MG63 (cell line): ENCODE measurements around the gene SYCP2. TPM values are rescaled to one million over a fixed set of nuclear protein-coding genes. Genes with fewer than 3 reads are reported as not detected.

Experiments used
- DNase-seq: peaks from one replicate; pipeline ENCODE4 v3.0.0-alpha.2; 2020
- H3K27me3 ChIP-seq: fragments of 250-450 bp; sonication (Bioruptor Pico); 2 replicates; pipeline ENCODE4 v1.5.1; 2020; ENCODE audit warnings: mild to moderate bottlenecking, moderate library complexity
- H3K36me3 ChIP-seq: fragments of 250-450 bp; sonication (Bioruptor Pico); 2 replicates; pipeline ENCODE4 v1.5.1; 2020; ENCODE audit warnings: mild to moderate bottlenecking, moderate library complexity
- H3K4me3 ChIP-seq: fragments of 250-450 bp; sonication (Bioruptor Pico); 2 replicates; pipeline ENCODE4 v1.5.1; 2020; ENCODE audit warnings: mild to moderate bottlenecking, moderate library complexity
- H3K9me3 ChIP-seq: fragments of 250-450 bp; sonication (Bioruptor Pico); 2 replicates; pipeline ENCODE4 v1.5.1; 2020; ENCODE audit warnings: mild to moderate bottlenecking, moderate library complexity
- total RNA-seq: library from RNA; depleted of rRNA; stranded (reverse); fragments of >200 nt; shearing (Covaris generic); gene quantifications from 2 replicates; pipeline ENCODE4 v1.2.3, GENCODE V29; 2014; ENCODE audit warnings: low replicate concordance

SYCP2 gene
- total RNA-seq, 1 experiment from 2014 or later = 0.16 TPM

DNA sequence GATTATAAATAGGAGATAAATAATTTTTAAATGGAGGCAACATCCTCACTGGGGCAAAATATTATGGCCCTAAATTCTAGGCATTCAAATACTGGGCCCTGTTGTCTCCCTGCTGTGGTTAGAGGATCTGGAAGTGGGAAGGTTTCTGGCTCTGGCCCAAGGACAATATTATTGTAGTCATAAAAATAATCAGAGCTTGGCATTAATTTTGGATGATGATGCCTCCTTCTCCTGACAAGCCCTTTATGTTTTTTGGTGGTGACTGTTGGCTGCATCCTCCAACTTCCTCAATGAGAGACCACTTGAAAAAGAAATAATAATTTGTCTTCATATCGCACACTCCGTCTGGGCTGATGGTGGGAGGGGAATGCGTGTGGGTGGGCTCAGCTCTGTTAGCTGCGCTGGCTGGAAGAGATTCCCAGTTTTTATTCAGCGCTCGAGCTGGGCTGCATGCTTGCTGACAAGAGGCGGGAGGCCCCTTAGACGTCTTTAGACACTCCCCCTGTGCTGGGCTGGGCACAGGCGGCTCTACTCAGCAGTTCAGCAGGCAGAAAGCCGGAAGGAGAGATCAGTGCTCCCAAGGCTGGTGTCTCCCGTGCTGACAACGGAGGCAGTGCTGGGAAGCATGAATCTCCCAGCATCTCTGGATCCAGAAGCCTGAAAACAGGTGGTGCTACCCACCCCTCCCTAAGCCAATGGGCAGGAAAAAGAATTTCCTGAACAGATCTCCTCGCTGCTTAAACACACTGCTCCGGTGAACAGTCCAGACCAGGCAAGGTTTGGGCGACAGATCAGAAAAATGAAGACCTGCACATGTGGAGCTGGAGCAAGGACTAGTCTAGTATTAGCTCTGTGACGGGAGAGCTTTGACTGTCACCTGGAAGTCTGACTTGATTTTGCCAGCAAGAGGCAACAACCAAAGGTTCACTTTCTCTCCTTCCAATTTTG lies 97.7 kb downstream of the SYCP2 start:
- Histone ChIP-seq H3K9me3 (no peaks in the 10 kb centered on the region), H3K27me3 (no peaks in the 10 kb centered on the region), H3K4me3 (peak overlapping the region; percentile 3; the same call in 1 of the 2 replicates), H3K36me3 (no peaks in the 10 kb centered on the region)
- peak; percentile 70 for DNase-seq

DNA sequence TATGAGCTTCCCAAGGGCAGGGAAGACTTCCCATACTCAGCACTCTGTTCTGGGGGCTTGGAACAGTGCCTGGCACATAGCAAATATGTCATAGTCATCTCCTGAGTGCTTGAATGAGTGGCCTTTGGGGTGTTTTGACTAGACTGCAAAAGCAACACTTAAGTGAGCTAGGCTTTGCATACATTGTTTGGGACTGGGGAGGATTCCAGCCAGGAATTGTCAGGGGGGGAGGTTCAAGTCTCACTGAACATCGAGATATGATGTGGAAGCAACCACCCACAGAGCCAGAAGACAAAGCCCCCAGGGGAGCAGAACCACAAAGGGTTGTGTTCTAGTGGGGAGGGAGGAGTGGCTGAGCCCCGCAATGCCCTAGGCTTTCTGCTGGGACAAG lies 98.4 kb downstream of the SYCP2 start:
- H3K4me3 ChIP-seq = no peak overlapping the region
- DNase-seq = peak; percentile 29
- H3K36me3 ChIP-seq = no peaks in the 10 kb centered on the region
- no peaks in the 10 kb centered on the region for H3K27me3 ChIP-seq
- no peaks in the 10 kb centered on the region for H3K9me3 ChIP-seq

DNA sequence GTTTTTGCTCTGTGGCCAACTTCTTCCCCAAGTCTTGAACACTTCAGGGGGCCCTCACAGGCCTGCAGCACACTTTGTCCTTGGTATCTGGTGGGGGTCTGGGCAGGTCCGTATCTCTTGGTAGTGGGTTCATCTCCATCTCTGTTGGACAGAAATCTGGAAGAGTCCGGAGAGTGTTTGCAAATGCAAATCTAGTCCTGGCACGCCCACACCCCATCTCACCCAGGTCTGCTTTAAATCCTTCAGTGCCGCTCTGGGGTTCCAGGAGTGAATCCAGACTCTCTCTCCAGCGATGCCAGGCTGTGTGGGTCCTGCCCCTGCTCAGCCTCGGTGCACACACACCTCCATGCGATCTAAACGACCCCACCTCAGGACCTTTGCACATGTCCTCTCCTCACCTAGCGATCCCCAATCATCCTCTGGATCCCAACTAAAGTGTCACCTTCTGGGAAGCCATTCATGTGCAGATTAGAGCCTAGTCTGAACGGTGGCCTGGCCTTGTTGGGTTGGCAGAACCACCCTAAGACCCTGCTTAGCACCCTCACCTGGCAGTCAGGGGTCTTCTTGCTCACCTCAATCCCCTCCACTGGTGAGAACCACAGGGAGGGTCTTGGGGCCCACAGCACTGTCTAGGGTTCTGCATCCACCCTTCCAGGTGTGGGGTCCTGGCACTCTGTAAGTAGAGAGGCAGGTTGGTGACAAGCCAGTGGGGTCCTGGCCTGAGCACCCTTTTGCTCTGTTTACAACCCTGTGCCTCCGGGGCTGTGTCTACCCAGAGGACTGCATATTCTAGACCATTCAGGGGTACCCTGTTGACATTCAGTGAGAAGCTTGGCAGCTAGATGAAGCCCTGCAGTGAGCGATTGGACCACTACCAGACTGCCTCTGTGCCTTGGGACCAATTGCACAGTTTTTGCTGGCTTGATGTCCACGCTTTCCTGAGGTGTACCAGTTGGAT lies 100.8 kb downstream of the SYCP2 start:
- H3K9me3 ChIP-seq = no peaks in the 10 kb centered on the region
- no peak overlapping the region for H3K4me3 ChIP-seq
- no peaks in the 10 kb centered on the region for H3K36me3 ChIP-seq
- H3K27me3 ChIP-seq = no peaks in the 10 kb centered on the region
- no peak for DNase-seq

DNA sequence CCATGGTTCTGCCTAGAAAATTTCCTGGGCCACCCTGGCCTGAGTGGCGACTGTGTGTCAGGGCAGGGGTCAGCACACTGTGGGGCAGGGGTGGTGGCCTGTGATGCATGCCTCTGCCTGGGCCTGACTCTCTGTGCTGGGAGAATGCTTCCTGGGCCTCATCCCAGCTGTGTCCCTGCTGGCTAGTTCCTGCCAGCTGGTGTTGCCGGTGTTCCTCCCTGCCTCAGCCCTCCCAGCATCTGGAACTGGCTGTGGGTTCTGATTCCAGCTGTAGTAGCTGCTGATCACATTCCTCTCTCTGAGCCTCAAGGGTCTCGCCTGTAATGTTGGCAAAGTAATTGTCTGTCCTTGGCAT lies 101.5 kb downstream of the SYCP2 start:
- no peak overlapping the region for H3K4me3 ChIP-seq
- no peak for DNase-seq
- H3K9me3 ChIP-seq = no peaks in the 10 kb centered on the region
- no peaks in the 10 kb centered on the region for H3K27me3 ChIP-seq
- H3K36me3 ChIP-seq = no peaks in the 10 kb centered on the region

DNA sequence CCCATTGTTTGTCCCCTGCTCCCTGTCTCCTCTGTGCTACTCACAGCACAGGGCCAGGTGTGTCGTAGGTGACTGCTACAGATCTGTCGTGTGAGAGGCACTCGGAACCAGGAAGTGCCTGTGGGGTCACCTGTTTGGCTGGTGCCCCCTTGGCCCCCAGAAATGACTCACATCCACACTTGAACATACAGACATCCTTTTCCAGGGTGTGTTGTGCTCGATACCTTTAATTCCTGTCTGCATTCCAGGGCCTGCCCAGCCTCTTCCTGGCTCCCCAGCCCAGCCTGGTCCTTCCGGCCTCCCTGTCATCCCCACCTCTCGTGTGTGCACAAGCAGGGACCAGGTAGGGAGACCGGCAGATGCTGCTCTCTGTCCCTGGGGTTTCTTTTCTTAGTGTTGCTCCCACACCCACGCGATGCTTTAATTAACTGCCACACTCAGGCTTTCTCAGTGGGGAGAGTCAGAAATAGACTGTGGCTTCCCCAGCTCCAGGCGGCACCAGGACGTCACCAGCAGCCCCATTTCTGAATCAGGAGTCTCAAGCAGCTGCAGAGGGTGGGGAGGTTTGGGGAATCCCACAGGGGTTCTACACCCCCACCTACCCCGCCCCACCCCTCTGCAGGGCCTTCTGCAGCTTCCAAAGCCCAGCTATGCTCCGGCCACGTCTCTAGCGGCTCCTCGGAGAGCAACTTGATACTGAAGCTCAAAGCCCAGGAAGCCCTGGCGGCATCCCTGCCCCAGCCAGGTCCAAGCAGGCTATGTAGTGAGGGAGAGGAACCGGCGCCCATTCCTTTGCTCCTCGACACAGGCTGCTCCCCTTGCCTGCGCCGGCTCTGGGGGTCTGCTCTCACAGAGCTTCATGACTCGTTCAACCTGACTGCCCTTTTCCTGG lies 102.2 kb downstream of the SYCP2 start:
- no peak for DNase-seq

DNA sequence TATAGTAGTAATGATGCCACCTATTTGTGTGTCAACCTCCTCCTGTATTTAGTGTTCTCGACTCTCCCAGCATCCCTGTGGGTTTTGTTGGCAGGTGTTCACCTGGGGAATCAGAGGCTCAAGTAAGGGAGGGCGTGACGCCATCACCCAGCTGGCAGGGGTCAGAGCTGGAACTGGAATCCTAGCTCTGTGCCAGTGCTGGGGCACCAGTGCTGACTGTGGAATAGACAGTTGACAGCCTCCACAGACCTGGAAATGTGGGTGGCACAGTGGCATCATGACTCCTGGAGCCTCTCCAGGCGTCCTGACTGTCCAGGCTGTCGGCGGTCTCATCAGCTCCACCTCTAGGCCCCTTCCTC lies 102.8 kb downstream of the SYCP2 start:
- Histone ChIP-seq H3K4me3 (no peak overlapping the region), H3K36me3 (no peaks in the 10 kb centered on the region), H3K27me3 (no peaks in the 10 kb centered on the region), H3K9me3 (no peaks in the 10 kb centered on the region)
- no peak for DNase-seq

More for the DNA sequence above, 102.2 kb downstream of the SYCP2 start:
- Histone ChIP-seq H3K27me3 (no peaks in the 10 kb centered on the region), H3K9me3 (no peaks in the 10 kb centered on the region), H3K4me3 (no peak overlapping the region), H3K36me3 (no peaks in the 10 kb centered on the region)

DNA sequence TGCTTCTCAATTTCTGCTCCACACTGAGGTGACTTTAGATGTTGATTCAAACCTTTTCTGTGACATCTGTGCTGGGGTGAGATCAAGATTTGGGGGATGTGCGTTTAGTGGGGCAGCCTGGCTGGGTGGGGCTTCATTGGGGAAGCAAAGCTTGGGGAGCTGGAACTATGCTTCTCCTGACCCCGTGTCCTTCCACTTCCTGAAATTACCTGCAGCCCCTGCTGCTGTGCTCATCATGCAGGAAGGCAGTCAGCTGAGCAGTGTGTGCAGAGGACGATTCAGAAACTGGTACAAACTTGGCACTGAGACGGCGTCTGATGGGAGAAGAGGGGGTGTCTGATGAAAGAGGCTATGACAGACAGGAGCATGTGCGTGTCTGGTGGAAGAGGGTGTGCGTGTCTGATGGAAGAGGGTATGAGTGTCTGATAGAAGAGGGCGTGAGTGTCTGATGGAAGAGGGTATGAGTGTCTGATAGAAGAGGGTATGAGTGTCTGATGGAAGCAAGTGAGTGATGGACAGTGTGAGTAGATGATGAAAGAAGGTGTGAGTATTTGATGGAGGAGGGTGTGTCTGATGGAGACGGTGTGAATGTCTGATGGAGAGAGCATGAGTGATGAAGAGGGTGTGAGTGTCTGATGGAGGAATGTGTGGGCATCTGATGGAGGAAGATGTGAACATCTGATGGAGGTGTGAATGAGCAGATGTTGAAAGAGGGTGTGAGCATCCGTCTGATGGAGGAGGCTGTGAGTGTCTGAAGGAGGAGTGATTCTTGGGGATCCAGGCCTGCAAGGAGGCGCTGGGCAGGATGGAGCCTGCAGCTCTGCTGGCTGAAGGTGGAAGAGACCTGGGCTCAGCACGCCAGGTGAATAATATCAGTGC lies 103.4 kb downstream of the SYCP2 start:
- no peaks in the 10 kb centered on the region for H3K36me3 ChIP-seq
- H3K27me3 ChIP-seq = no peaks in the 10 kb centered on the region
- no peak overlapping the region for H3K4me3 ChIP-seq
- no peaks in the 10 kb centered on the region for H3K9me3 ChIP-seq
- no peak for DNase-seq

DNA sequence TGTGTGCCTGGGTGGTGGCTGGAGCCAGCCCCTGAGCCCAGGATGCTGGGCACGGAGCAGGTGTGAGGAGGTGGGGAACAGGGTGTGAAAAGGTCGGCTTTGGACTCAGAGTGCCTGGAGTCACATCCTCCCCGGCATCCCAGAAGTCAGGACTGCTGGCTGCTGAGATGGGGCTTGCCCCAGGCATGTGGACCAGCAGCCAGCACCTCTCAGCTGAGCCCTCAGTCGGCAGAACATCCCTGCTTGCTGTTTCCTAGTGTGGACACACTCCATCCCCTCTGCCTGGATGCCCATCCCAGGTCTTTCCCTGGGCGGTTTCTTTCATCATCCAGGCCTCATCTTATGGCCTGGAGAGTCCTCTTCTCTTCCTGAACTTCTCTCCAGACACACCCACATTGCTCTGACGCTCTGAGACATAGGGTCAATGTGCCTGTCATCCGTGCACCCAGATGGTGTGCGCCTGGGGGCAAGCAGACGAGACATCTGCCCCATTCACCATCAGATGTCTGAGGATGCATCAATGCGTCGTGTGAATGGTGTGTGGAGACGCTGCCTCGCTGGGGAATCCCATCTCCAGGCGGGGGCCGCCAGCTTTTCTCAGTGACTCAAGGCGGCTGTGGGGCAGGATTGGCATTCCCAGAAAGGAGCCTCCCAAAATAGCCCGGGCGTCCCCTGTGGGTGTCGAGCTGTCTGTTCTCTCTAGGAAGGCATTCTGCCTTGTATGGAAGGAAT lies 104.2 kb downstream of the SYCP2 start:
- no peak for DNase-seq
- Histone ChIP-seq H3K9me3 (no peaks in the 10 kb centered on the region), H3K27me3 (no peaks in the 10 kb centered on the region), H3K36me3 (no peaks in the 10 kb centered on the region), H3K4me3 (no peak overlapping the region)

DNA sequence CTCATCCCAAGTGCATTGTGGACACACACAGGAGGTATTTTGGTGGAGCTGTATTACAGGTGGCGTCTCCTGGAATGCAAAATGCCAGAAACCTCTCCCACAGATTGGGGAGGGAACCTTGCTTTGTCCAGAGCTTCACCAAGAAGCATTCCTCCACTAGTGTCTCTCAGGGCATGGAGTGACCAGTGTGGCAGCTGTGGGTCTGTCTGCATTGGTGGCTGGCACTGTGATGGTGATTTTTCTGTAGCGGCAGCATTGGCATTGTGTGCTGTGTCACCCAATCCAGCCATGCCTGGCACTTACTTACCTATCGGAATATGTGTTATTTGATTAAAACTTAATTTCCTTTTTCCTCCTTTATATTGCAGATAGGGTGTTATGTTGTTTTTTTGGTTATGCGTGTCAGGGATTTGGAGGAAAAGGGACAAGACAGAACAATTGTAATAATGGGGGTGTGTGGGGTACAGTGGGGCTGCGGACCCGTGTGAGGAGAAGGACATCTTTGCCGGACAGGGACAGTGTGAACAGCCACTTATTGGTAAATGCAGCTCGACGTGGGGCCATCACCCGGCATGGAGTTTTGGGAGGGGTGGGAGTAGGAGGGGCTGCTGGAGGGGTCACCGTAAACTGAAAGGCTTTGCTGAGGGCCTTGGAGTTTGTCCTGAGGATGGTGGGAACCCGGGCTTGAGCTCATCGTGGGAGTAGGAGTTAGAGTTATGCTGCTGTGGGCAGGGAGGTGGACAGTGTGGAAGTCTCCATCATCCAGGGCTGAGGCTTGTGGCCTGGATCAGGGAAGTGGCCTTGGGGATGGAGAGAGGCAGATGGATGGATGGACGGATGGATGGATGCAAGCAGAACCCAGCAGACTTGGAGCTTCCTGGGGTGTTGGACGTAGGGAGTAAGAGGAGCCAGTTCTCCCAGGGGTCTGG lies 105.0 kb downstream of the SYCP2 start:
- H3K36me3 ChIP-seq = no peaks in the 10 kb centered on the region
- DNase-seq = no peak
- no peaks in the 10 kb centered on the region for H3K27me3 ChIP-seq
- H3K9me3 ChIP-seq = no peaks in the 10 kb centered on the region
- no peak overlapping the region for H3K4me3 ChIP-seq

DNA sequence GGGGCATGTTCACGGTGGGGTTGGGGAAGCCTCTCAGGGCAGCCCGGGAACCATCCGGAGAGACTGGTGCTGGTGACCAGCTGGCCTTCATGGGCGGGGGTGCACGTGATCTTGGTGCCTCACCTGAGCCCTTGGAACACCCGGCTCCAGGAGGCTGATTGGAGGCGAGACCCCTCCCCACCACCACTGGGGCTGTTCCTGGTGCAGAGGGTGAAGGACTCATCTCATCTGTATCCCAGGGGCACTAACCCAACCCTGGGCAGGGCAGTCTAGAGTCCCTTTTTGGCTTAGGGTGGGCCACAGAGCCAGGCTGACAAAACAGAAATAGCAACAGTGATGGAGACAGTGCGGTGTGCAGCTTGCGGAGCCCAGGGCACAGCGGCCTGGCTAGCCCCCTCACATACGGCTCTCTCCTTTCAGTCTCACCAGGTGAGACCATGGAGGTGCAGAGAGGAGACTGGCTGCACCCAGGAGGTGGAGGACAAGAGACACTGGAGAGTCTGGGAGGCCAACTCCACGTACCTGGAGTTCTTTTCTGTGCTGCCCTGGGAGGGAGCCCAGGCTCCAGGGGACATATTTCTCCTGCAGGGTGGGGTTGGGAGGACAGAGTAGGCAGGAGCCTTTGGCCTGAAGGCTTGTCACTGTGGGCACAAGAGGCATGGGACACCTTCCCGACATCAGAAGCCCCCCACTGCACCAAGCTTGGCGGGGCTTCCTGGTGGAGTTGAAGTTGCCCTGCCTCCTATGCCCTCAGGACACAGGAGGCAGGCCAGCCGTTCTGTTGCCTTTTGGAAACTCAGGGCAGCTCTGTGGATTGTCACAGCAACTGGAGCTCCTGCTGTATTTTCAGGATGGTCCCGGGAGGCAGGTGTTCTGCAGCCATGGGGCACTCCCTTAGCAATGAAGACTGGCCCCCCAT lies 106.0 kb downstream of the SYCP2 start:
- Histone ChIP-seq H3K9me3 (no peaks in the 10 kb centered on the region), H3K36me3 (no peaks in the 10 kb centered on the region), H3K27me3 (no peaks in the 10 kb centered on the region), H3K4me3 (no peak overlapping the region)
- no peak for DNase-seq

DNA sequence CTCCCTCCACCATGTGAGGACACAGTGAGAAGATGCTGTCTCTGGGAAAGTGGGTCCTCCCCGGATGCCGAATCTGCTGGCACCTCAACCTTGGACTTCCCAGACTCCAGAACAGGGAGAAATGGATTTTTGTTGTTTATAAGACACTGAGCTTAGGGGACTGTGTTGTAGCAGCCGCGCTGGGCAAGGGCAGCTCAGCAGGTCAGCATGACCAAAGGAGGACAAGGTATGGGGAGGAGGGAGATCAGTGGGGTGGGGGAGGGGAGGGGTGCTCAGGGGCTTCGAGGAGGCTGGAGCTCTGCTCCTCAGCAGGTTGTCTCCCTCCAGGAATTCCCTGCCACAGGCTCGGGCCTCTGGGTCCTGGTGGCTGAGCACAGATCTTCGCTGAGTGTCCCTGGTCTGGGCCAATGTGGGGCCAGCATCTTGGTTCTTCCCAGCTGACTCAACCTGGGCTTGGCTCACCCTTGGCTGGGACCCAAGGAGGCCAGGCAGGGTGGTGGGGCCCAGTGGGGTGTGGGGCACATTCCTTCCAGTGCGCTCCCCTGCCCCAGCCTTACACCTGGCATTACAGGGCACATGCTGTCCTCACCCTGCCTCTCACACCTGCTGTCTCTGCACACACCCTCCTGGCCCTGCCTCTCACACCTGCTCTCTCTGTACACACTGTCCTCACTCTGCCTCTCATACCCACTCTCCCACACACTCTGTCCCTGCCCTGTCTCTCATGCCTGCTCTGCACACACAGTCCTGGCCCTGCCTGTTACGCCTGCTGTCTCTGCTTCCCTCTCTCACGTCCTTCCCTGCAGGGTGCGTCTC lies 107.3 kb downstream of the SYCP2 start:
- no peak for DNase-seq
- H3K27me3 ChIP-seq = no peaks in the 10 kb centered on the region
- H3K4me3 ChIP-seq = no peak overlapping the region
- no peaks in the 10 kb centered on the region for H3K9me3 ChIP-seq
- no peaks in the 10 kb centered on the region for H3K36me3 ChIP-seq

DNA sequence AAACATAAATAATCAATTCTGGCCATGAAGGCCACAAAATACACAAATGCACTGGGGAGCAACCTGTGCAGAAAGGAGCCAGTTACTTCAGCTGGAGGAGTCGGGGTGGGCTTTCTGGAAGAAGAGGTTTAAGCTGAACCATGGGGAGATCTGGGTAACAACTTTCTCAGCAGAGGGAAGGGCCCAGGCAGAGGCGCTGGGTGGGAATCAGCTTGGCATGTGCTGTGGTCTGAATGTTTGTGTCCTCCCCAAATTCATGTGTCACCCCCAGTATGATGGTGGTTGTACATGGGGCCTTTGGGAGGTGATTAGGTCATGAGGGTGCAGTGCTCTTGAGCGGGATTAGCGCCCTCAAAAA lies 107.9 kb downstream of the SYCP2 start:
- H3K27me3 ChIP-seq = no peaks in the 10 kb centered on the region
- no peaks in the 10 kb centered on the region for H3K9me3 ChIP-seq
- no peaks in the 10 kb centered on the region for H3K36me3 ChIP-seq
- DNase-seq = no peak
- H3K4me3 ChIP-seq = no peak overlapping the region
